GM21723 (cell line): ENCODE results near the gene SIT1.

Source experiments
- ATAC-seq: cut with Tn5 transposase; IDR thresholded peaks from one replicate; pipeline ENCODE4 v1.9.1; 2021; ENCODE audit warnings: mild to moderate bottlenecking, moderate library complexity; ENCODE audit not compliant: unreplicated experiment

The SIT1 gene

GRCh38 chr9:35650341-35651158 lies at the start of gene SIT1:
Gene SIT1 (minus strand): TSS chr9:35650931. CDS start chr9:35650853, 78 bp downstream.
- ATAC-seq: peak; percentile 36

- no peak for ATAC-seq
Measured at GRCh38 chr9:35700031-35700430, 49.3 kb upstream of the SIT1 start.

- ATAC-seq: no peak
Measured at GRCh38 chr9:35698231-35698630, 47.5 kb upstream of the SIT1 start.

GRCh38 chr9:35697486-35697885 lies 46.8 kb upstream of the SIT1 start:
- no peak for ATAC-seq

- ATAC-seq: peak; percentile 79
Measured at GRCh38 chr9:35696520-35697215, 45.9 kb upstream of the SIT1 start.

GRCh38 chr9:35695943-35696401 lies 45.2 kb upstream of the SIT1 start:
- ATAC-seq: no peak

- no peak for ATAC-seq
Measured at GRCh38 chr9:35691757-35692301, 41.1 kb upstream of the SIT1 start.

- no peak for ATAC-seq
Measured at GRCh38 chr9:35691334-35691650, 40.6 kb upstream of the SIT1 start.

GRCh38 chr9:35690614-35691333 lies 40.0 kb upstream of the SIT1 start:
- ATAC-seq: no peak

GRCh38 chr9:35690294-35690613 lies 39.5 kb upstream of the SIT1 start:
- ATAC-seq: no peak

- ATAC-seq: no peak
Measured at GRCh38 chr9:35689542-35690293, 39.0 kb upstream of the SIT1 start, which contains the start of gene TPM2. Gene TPM2 (minus strand): TSS chr9:35689925. CDS start chr9:35689817, 108 bp downstream.

- ATAC-seq: no peak
Measured at GRCh38 chr9:35688558-35689541, 38.1 kb upstream of the SIT1 start.

- ATAC-seq: no peak
Measured at GRCh38 chr9:35687972-35688557, 37.3 kb upstream of the SIT1 start.

- no peak for ATAC-seq
Measured at GRCh38 chr9:35687306-35687705, 36.6 kb upstream of the SIT1 start.

GRCh38 chr9:35686222-35687203 lies 35.8 kb upstream of the SIT1 start:
- peak; percentile 53 for ATAC-seq

GRCh38 chr9:35685506-35685905 lies 34.8 kb upstream of the SIT1 start:
- ATAC-seq: no peak

GRCh38 chr9:35684921-35685320 lies 34.2 kb upstream of the SIT1 start:
- ATAC-seq: no peak

GRCh38 chr9:35683323-35683722 lies 32.6 kb upstream of the SIT1 start:
- no peak for ATAC-seq
